ENCODE data around the gene KRT35. TPM values are rescaled to one million over a fixed set of nuclear protein-coding genes. Genes with fewer than 3 reads are reported as not detected.

KRT35 gene
- total and polyA plus RNA-seq, 2 of the 13 experiments (the other 11 are each of a cell fraction or from before 2014, with no cell fraction given): not detected

DNA sequence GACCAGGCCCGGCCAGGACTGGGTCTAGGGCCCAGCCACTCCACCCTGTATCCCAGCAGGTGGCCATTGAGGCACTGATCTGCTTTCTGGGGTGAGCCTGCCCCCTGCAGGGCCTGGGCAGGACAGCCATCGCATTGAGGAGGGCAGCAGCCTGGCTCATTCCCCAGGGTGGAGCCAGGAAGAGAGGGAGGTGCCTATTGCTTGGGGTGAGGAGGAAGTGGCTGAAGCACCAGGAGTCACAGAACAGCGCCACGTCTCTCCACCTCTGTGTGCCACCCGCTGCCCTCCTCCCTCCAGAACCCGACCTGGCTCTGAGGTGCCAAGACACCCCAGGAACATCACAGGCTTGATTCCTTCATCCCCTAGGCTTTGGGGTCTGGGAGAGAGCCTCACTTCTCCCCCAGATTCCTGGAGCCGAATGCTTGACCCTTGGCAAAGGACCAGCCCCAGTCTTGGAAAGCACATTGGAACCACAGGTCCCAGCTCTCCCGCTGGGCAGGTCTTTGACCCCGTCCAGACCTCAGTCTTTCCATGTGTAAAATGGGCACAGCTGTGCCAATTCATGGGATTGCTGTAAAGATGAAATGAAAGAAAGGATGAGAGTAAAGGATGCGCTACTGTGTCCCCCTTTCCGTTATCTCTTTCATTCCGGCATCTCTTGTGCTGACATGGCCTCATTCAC, 16.0 kb upstream of the KRT35 start (continued):
- TF ChIP-seq, protein P1, sequence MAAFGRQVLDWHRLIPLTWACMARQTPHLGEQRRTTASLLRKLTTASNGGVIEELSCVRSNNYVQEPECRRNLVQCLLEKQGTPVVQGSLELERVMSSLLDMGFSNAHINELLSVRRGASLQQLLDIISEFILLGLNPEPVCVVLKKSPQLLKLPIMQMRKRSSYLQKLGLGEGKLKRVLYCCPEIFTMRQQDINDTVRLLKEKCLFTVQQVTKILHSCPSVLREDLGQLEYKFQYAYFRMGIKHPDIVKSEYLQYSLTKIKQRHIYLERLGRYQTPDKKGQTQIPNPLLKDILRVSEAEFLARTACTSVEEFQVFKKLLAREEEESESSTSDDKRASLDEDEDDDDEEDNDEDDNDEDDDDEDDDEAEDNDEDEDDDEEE (CRISPR knock-in tag; IDR thresholded peaks at IDR 0.05): no peak
- TF ChIP-seq NFKBIZ (CRISPR knock-in tag; IDR thresholded peaks at IDR 0.05) (no peak), ZNF619 (CRISPR knock-in tag; IDR thresholded peaks at IDR 0.05) (no peak), ZNF225 (CRISPR knock-in tag; IDR thresholded peaks at IDR 0.05) (no peak), TBL1XR1 (IDR thresholded peaks at IDR 0.05; ENCODE audit: borderline replicate concordance, low read length, partially characterized antibody) (no peak), ZNF792 (CRISPR knock-in tag; IDR thresholded peaks at IDR 0.05) (no peak), CAMTA2 (CRISPR knock-in tag; IDR thresholded peaks at IDR 0.05; ENCODE audit: borderline replicate concordance) (no peak), FOXM1 (CRISPR knock-in tag; IDR thresholded peaks at IDR 0.05) (no peak), TEAD2 (CRISPR knock-in tag; IDR thresholded peaks at IDR 0.05) (no peak), ZNF335 (CRISPR knock-in tag; IDR thresholded peaks at IDR 0.05) (no peak), KMT2B (CRISPR knock-in tag; IDR thresholded peaks at IDR 0.05) (no peak), BRCA1 (CRISPR knock-in tag; IDR thresholded peaks at IDR 0.05) (no peak), ZNF615 (CRISPR knock-in tag; IDR thresholded peaks at IDR 0.05; ENCODE audit: borderline replicate concordance) (no peak), CBX5 (CRISPR knock-in tag; IDR thresholded peaks at IDR 0.05; ENCODE audit: borderline replicate concordance) (no peak; the same call in 1 of the 2 replicates), IRF2 (CRISPR knock-in tag; IDR thresholded peaks at IDR 0.05) (no peak), SRY (CRISPR knock-in tag; IDR thresholded peaks at IDR 0.05) (no peak), ZNF282 (IDR thresholded peaks at IDR 0.05; ENCODE audit: partially characterized antibody) (no peak), ZNF598 (CRISPR knock-in tag; IDR thresholded peaks at IDR 0.05; ENCODE audit: borderline replicate concordance) (0 out of 2 replicates have a peak, but pooled peaks have one; percentile 48), KDM6A (CRISPR knock-in tag; IDR thresholded peaks at IDR 0.05; ENCODE audit: low read depth) (no peak), ELF3 (CRISPR knock-in tag; IDR thresholded peaks at IDR 0.05) (peak; percentile 86)
- TF ChIP-seq, protein P2, sequence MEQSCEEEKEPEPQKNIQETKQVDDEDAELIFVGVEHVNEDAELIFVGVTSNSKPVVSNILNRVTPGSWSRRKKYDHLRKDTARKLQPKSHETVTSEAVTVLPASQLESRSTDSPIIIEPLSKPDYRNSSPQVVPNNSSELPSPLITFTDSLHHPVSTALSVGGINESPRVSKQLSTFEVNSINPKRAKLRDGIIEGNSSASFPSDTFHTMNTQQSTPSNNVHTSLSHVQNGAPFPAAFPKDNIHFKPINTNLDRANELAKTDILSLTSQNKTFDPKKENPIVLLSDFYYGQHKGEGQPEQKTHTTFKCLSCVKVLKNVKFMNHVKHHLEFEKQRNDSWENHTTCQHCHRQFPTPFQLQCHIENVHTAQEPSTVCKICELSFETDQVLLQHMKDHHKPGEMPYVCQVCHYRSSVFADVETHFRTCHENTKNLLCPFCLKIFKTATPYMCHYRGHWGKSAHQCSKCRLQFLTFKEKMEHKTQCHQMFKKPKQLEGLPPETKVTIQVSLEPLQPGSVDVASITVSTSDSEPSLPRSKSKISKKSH (CRISPR knock-in tag; IDR thresholded peaks at IDR 0.05; ENCODE audit: borderline replicate concordance): no peak
- TF ChIP-seq, protein P3, sequence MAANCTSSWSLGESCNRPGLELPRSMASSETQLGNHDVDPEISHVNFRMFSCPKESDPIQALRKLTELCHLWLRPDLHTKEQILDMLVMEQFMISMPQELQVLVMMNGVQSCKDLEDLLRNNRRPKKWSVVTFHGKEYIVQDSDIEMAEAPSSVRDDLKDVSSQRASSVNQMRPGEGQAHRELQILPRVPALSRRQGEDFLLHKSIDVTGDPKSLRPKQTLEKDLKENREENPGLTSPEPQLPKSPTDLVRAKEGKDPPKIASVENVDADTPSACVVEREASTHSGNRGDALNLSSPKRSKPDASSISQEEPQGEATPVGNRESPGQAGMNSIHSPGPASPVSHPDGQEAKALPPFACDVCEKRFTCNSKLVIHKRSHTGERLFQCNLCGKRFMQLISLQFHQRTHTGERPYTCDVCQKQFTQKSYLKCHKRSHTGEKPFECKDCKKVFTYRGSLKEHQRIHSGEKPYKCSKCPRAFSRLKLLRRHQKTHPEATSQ (CRISPR knock-in tag; IDR thresholded peaks at IDR 0.05; ENCODE audit: borderline replicate concordance): no peak
- TF ChIP-seq, protein P4, sequence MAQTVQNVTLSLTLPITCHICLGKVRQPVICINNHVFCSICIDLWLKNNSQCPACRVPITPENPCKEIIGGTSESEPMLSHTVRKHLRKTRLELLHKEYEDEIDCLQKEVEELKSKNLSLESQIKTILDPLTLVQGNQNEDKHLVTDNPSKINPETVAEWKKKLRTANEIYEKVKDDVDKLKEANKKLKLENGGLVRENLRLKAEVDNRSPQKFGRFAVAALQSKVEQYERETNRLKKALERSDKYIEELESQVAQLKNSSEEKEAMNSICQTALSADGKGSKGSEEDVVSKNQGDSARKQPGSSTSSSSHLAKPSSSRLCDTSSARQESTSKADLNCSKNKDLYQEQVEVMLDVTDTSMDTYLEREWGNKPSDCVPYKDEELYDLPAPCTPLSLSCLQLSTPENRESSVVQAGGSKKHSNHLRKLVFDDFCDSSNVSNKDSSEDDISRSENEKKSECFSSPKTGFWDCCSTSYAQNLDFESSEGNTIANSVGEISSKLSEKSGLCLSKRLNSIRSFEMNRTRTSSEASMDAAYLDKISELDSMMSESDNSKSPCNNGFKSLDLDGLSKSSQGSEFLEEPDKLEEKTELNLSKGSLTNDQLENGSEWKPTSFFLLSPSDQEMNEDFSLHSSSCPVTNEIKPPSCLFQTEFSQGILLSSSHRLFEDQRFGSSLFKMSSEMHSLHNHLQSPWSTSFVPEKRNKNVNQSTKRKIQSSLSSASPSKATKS (CRISPR knock-in tag; IDR thresholded peaks at IDR 0.05): no peak
- TF ChIP-seq, protein P5, sequence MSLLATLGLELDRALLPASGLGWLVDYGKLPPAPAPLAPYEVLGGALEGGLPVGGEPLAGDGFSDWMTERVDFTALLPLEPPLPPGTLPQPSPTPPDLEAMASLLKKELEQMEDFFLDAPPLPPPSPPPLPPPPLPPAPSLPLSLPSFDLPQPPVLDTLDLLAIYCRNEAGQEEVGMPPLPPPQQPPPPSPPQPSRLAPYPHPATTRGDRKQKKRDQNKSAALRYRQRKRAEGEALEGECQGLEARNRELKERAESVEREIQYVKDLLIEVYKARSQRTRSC (CRISPR knock-in tag; IDR thresholded peaks at IDR 0.05; ENCODE audit: low read depth): no peak
